NCI-H2196 treated with DMSO at 0.1 percent for 48 hours (cell line): ENCODE measurements around the gene GARIN5A.
A peak's percentile ranks its signal among the peaks of the same experiment; 100 is the strongest.

Experiments used
- DNase-seq: peaks from one replicate; lab custom pipeline; 2025; ENCODE audit not compliant: unreplicated experiment; lab: John Stamatoyannopoulos, UW

The GARIN5A gene

GRCh38 chr19:50476224-50476906 is at the start of gene GARIN5A, which contains the start of gene EMC10:
Gene GARIN5A, minus strand, starts transcription at chr19:50476848. Its CDS starts 460 bp downstream, at chr19:50476388.
Gene EMC10, plus strand, starts transcription at chr19:50476507. Its CDS starts 38 bp downstream, at chr19:50476545.
- DNase-seq: peak; percentile 83

GRCh38 chr19:50522881-50523280 is 46.2 kb upstream of the GARIN5A start:
- DNase-seq: no peak

GRCh38 chr19:50520822-50521465 is 44.3 kb upstream of the GARIN5A start:
- DNase-seq: no peak

GRCh38 chr19:50519006-50519575 is 42.4 kb upstream of the GARIN5A start:
- DNase-seq: no peak

GRCh38 chr19:50518091-50519005 is 41.7 kb upstream of the GARIN5A start:
- no peak for DNase-seq

- DNase-seq: no peak
Measured at GRCh38 chr19:50517704-50518075, 41.0 kb upstream of the GARIN5A start.

GRCh38 chr19:50516964-50517703 is 40.5 kb upstream of the GARIN5A start:
- no peak for DNase-seq

- no peak for DNase-seq
Measured at GRCh38 chr19:50516456-50516855, 39.8 kb upstream of the GARIN5A start.

- no peak for DNase-seq
Measured at GRCh38 chr19:50515168-50515561, 38.5 kb upstream of the GARIN5A start.

GRCh38 chr19:50514346-50515167 is 37.9 kb upstream of the GARIN5A start:
- DNase-seq: peak; percentile 31

- no peak for DNase-seq
Measured at GRCh38 chr19:50513746-50514345, 37.2 kb upstream of the GARIN5A start, which contains the start of gene ASPDH. Gene ASPDH, minus strand, starts transcription at chr19:50513913. Its CDS starts 90 bp downstream, at chr19:50513823.

- DNase-seq: no peak
Measured at GRCh38 chr19:50512999-50513745, 36.5 kb upstream of the GARIN5A start.

- DNase-seq: no peak
Measured at GRCh38 chr19:50512112-50512998, 35.7 kb upstream of the GARIN5A start.

- DNase-seq: peak; percentile 98
Measured at GRCh38 chr19:50511069-50511822, 34.6 kb upstream of the GARIN5A start, which contains the start of gene JOSD2. Gene JOSD2, minus strand, starts transcription at chr19:50511191. Its CDS starts 760 bp downstream, at chr19:50510431.

- peak; percentile 81 for DNase-seq
Measured at GRCh38 chr19:50510700-50511068, 34.0 kb upstream of the GARIN5A start.

- no peak for DNase-seq
Measured at GRCh38 chr19:50510121-50510670, 33.5 kb upstream of the GARIN5A start.
